Fibroblast of the aortic adventitia (primary cell): ENCODE data around the gene TNFRSF19. TPM values are rescaled to one million over a fixed set of nuclear protein-coding genes. Genes with fewer than 3 reads are reported as not detected.

ENCODE experiments used
- DNase-seq: peaks from one replicate; pipeline ENCODE4 v3.0.0-alpha.2; 2010; ENCODE audit warnings: low read depth
- H3K4me3 ChIP-seq: 2 replicates; pipeline ENCODE4 v1.5.1; 2011; ENCODE audit warnings: low read depth, mild to moderate bottlenecking, control low read depth, low read length, moderate library complexity
- total RNA-seq: library from RNA; depleted of rRNA; stranded (reverse); fragments of >200 nt; gene quantifications from 2 replicates; pipeline ENCODE4 v1.2.3, GENCODE V29; 2012; ENCODE audit warnings: low replicate concordance
- TF ChIP-seq, protein P1 (sequence below): IDR thresholded peaks from 2 replicates; pipeline ENCODE4 v1.5.1; 2011; ENCODE audit warnings: mild to moderate bottlenecking, low read length, control low read depth, inconsistent platforms; ENCODE audit not compliant: insufficient read depth

The TNFRSF19 gene
- total RNA-seq, 1 donor, result 7.3 TPM

DNA sequence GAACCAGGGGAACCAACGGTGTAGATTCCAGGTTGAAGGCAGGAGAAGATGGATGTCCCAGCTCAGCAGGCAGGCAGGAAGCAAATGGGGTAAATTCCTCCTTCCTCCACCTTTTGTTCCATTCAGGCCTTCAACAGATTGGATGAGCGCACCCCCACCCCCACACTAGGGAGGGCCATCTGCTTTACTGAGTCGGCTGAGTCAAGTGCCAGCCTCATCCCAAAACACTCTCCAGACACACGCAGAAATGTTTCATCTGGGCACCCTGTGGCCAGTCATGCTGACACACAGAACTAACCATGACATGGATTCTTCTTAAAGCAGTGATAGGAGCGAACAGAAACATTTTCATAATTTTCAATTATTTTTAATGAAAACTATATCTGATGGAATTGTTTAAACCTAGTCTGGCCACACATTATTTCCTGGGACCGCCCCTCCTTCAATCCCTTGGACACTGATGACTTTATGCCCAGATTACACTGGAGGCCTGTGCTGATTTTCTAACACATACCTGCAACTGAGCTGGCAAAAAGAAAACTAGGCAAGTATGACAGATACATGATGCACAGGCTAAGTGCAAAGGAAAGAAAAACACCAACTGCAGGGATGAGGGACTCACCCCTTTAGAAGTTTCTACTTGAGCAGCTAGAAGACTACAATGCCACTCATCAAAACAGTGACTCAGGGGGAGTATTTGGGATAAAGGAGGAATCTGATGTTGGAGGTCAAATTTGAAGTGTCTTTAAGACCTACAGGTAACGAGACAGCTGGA, 154.2 kb downstream of the TNFRSF19 start:
- TF ChIP-seq, protein P1, sequence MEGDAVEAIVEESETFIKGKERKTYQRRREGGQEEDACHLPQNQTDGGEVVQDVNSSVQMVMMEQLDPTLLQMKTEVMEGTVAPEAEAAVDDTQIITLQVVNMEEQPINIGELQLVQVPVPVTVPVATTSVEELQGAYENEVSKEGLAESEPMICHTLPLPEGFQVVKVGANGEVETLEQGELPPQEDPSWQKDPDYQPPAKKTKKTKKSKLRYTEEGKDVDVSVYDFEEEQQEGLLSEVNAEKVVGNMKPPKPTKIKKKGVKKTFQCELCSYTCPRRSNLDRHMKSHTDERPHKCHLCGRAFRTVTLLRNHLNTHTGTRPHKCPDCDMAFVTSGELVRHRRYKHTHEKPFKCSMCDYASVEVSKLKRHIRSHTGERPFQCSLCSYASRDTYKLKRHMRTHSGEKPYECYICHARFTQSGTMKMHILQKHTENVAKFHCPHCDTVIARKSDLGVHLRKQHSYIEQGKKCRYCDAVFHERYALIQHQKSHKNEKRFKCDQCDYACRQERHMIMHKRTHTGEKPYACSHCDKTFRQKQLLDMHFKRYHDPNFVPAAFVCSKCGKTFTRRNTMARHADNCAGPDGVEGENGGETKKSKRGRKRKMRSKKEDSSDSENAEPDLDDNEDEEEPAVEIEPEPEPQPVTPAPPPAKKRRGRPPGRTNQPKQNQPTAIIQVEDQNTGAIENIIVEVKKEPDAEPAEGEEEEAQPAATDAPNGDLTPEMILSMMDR, result no peak
- no peak overlapping the region for H3K4me3 ChIP-seq
- peak; percentile 37 for DNase-seq

Other genes with a start within 250 kb of the TNFRSF19 start
- 21.9 and 66.2 TPM in 2 replicates for gene SACS, start 136.7 kb upstream of the TNFRSF19 start, total RNA-seq